Transverse colon (tissue), 4 donors: ENCODE results near the gene GID4. TPM values are rescaled to one million over a fixed set of nuclear protein-coding genes. Genes with fewer than 3 reads are reported as not detected.

Experiments
- DNase-seq: peaks from one replicate; pipeline ENCODE4 v3.0.0-alpha.2; 2019
- H3K27ac ChIP-seq, 4 donors: fragments of 200-600 bp; sonication (generic); 2 replicates each; pipeline ENCODE4 v1.5.1; 2016 to 2018; ENCODE audit warnings: inconsistent platforms in 4 of 4
- H3K27me3 ChIP-seq: fragments of 200-600 bp; sonication (generic); 2 replicates; pipeline ENCODE4 v1.5.1; 2017; ENCODE audit warnings: inconsistent platforms
- H3K36me3 ChIP-seq, 4 donors: fragments of 200-600 bp; sonication (generic); 2 replicates each; pipeline ENCODE4 v1.5.1; 2017 to 2019; ENCODE audit warnings: inconsistent platforms in 4 of 4
- H3K4me1 ChIP-seq, 4 donors: fragments of 200-600 bp; sonication (generic); 2 replicates each; pipeline ENCODE4 v1.5.1; 2017 to 2020; ENCODE audit warnings: inconsistent platforms in 4 of 4
- H3K4me3 ChIP-seq, 4 donors: fragments of 200-600 bp; sonication (generic); 1 replicate in 1 of 4; 2 replicates in 3 of 4; pipeline versions ENCODE4 v1.5.1 to v1.6.1; 2017 to 2019; ENCODE audit warnings: inconsistent platforms in 4 of 4
- H3K9me3 ChIP-seq, 2 donors: fragments of 200-600 bp; sonication (generic); 2 replicates each; pipeline ENCODE4 v1.5.1; 2017 to 2019; ENCODE audit warnings: inconsistent platforms in 2 of 2
- CTCF ChIP-seq, 5 experiments: fragments of 200-600 bp in 3 of 5; fragments of 450-650 bp in 2 of 5; sonication (generic) in 3 of 5; IDR thresholded peaks; 1 replicate in 2 of 5; 2 replicates in 3 of 5; pipeline ENCODE4 v1.5.1; 2016 to 2017; ENCODE audit warnings: antibody characterized with exemption in 5 of 5, inconsistent platforms in 3 of 5, mild to moderate bottlenecking in 2 of 5, moderate library complexity in 1 of 5
- EP300 ChIP-seq: sonication (generic); formaldehyde crosslinking; IDR thresholded peaks from one replicate; pipeline ENCODE4 v1.6.1; 2017; ENCODE audit warnings: antibody characterized with exemption, low read depth
- POLR2A ChIP-seq: fragments of 450-650 bp; IDR thresholded peaks from one replicate; pipeline ENCODE4 v1.6.1; 2016; ENCODE audit warnings: antibody characterized with exemption, mild to moderate bottlenecking, moderate library complexity
- POLR2AphosphoS5 ChIP-seq, 3 donors: sonication (generic); formaldehyde crosslinking; IDR thresholded peaks; one replicate each; pipeline ENCODE4 v1.6.1; 2016; ENCODE audit warnings: antibody characterized with exemption in 3 of 3
- WGBS, 2 donors: methylation state at CpG; one replicate each; pipeline ENCODE4 v1.1.5; 2018; ENCODE audit warnings: low coverage in 1 of 2; 5-methylcytosine and 5-hydroxymethylcytosine counted together
- in situ Hi-C, 4 donors: fragments of 200-750 bp; cut with MboI; loops; one replicate each; pipeline versions ENCODE4 v1.15.0 to v1.15.1; 2017; ENCODE audit warnings: low sequenced_read_pairs in 3 of 4, low pct_ligation_motif_present in 1 of 4, low pct_unique_long_range_greater_than_20kb in 1 of 4
- intact Hi-C: fragments of 100-400 bp; cut with DNase I; formaldehyde crosslinking; loops from one replicate; pipeline ENCODE4 v1.15.1; 2023; ENCODE audit warnings: low total_unique reads
- total RNA-seq, 4 donors: library from RNA; depleted of rRNA; stranded (reverse); fragments of >200 nt; gene quantifications; one replicate each; pipeline ENCODE4 v1.1.0, GENCODE V29; 2016

The GID4 gene
- total RNA-seq, 4 donors from 2014 or later: 7.0 to 39.6 (median 9.4) TPM

GRCh38 chr17:18064053-18064452, 24.8 kb downstream of the GID4 start:
- no peak for TF ChIP-seq POLR2A
- TF ChIP-seq CTCF (IDR thresholded peaks at IDR 0.05): no peak
- TF ChIP-seq EP300: no peak
- TF ChIP-seq POLR2AphosphoS5 (IDR thresholded peaks at IDR 0.05): no peak
- in situ Hi-C loops (no loop called here), intact Hi-C loops (no loop called here)
- Histone ChIP-seq H3K36me3 (peaks cover 0 to 28% (median 7%) of the 10 kb centered on the region in 4 donors), H3K27ac (no peak overlapping the region), H3K4me3 (no peak overlapping the region), H3K4me1 (no peaks in the 10 kb centered on the region), H3K9me3 (no peaks in the 10 kb centered on the region), H3K27me3 (no peaks in the 10 kb centered on the region)
- no peak for DNase-seq
- WGBS, 2 donors: 75% methylated on average over 2 of the region's 2 CpGs; no CpG with 5 or more reads in 1 of the 2 donors

- in situ Hi-C loops (no loop called here), intact Hi-C loops (no loop called here)
- TF ChIP-seq EP300 (no peak), POLR2A (no peak), POLR2AphosphoS5 (IDR thresholded peaks at IDR 0.05) (no peak), CTCF (IDR thresholded peaks at IDR 0.05) (no peak)
- H3K36me3 ChIP-seq: peaks cover 0 to 28% (median 7%) of the 10 kb centered on the region in 4 donors
- H3K4me1 ChIP-seq: no peaks in the 10 kb centered on the region
- H3K27me3 ChIP-seq: no peaks in the 10 kb centered on the region
- H3K4me3 ChIP-seq: no peak overlapping the region
- H3K9me3 ChIP-seq: no peaks in the 10 kb centered on the region
- 94% methylated on average over 8 of the region's 11 CpGs; no CpG with 5 or more reads in 1 of the 2 donors for WGBS, 2 donors
- DNase-seq: no peak
- H3K27ac ChIP-seq: no peak overlapping the region
These were observed 26.3 kb downstream of the GID4 start for GRCh38 chr17:18065546-18065945.

GRCh38 chr17:18066866-18067265, 27.7 kb downstream of the GID4 start:
- Histone ChIP-seq H3K36me3 (peaks cover 0 to 20% (median 7%) of the 10 kb centered on the region in 4 donors), H3K27ac (no peak overlapping the region), H3K4me3 (no peak overlapping the region), H3K4me1 (peaks cover 0 to 6% (median 0%) of the 10 kb centered on the region in 4 donors), H3K9me3 (no peaks in the 10 kb centered on the region), H3K27me3 (no peaks in the 10 kb centered on the region)
- intact Hi-C loops: no loop called here
- in situ Hi-C loops: no loop called here
- no peak for TF ChIP-seq POLR2A
- no peak for TF ChIP-seq CTCF (IDR thresholded peaks at IDR 0.05)
- no peak for DNase-seq
- 97 to 100% methylated on average over 2 to 4 of the region's 4 CpGs for WGBS, 2 donors

- H3K27ac ChIP-seq: no peak overlapping the region
- H3K9me3 ChIP-seq: no peaks in the 10 kb centered on the region
- TF ChIP-seq CTCF (IDR thresholded peaks at IDR 0.05) (no peak), POLR2AphosphoS5 (IDR thresholded peaks at IDR 0.05) (no peak), POLR2A (no peak), EP300 (no peak)
- H3K4me3 ChIP-seq: no peak overlapping the region
- H3K27me3 ChIP-seq: no peaks in the 10 kb centered on the region
- WGBS, 2 donors: 88 to 94% methylated on average over 2 of the region's 2 CpGs
- intact Hi-C loops (no loop called here), in situ Hi-C loops (no loop called here)
- H3K4me1 ChIP-seq: peaks cover 0 to 6% (median 0%) of the 10 kb centered on the region in 4 donors
- DNase-seq: no peak
- peaks cover 0 to 12% (median 4%) of the 10 kb centered on the region in 4 donors for H3K36me3 ChIP-seq
These were observed 29.9 kb downstream of the GID4 start for GRCh38 chr17:18069101-18069500.
